ENCODE data around the gene KRTAP4-5. TPM values are rescaled to one million over a fixed set of nuclear protein-coding genes. Genes with fewer than 3 reads are reported as not detected.

KRTAP4-5 gene
- total RNA-seq, 1 donor from 2014 or later = not detected

DNA sequence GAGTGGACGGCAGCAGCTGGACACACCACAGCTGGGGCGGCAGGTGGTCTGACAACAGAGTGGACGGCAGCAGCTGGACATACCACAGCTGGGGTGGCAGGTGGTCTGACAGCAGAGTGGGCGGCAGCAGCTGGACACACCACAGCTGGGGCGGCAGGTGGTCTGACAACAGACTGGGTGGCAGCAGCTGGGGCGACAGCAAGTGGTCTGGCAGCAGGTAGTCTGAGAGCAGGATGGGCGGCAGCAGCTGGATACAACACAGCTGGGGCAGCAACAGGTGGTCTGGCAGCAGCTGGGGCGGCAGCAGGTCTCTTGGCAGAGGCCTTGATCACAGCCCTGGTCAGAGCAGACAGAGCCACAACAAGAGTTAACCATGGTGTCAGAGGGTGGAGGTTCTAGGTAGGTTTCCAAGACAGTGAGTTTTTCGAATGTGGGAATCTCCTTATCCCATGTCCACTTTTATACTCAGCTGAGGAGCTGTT lies 34.9 kb upstream of the KRTAP4-5 start, which contains the start of gene KRTAP4-1:
TSS of gene KRTAP4-1 (minus strand) at position 432 of the 482 bp plus-strand sequence. CDS start at position 375, 57 bp downstream.
- Mint-ChIP-seq H3K4me1 (ENCODE audit: low read depth) (no peaks in the 10 kb centered on the region), H3K4me3 (ENCODE audit: unreplicated experiment) (no peak within 1 kb of the TSS), H3K27ac (ENCODE audit: unreplicated experiment) (no peak within 1 kb of the TSS), H3K27me3 (ENCODE audit: low read depth) (peaks cover 18% of the 10 kb centered on the region), H3K9me3 (ENCODE audit: low read depth) (no peaks in the 10 kb centered on the region), H3K36me3 (ENCODE audit: low read depth) (peaks cover 1% of the 10 kb centered on the region)
- DNase-seq (ENCODE audit: low spot score) = no peak
- TF ChIP-seq, protein P1, sequence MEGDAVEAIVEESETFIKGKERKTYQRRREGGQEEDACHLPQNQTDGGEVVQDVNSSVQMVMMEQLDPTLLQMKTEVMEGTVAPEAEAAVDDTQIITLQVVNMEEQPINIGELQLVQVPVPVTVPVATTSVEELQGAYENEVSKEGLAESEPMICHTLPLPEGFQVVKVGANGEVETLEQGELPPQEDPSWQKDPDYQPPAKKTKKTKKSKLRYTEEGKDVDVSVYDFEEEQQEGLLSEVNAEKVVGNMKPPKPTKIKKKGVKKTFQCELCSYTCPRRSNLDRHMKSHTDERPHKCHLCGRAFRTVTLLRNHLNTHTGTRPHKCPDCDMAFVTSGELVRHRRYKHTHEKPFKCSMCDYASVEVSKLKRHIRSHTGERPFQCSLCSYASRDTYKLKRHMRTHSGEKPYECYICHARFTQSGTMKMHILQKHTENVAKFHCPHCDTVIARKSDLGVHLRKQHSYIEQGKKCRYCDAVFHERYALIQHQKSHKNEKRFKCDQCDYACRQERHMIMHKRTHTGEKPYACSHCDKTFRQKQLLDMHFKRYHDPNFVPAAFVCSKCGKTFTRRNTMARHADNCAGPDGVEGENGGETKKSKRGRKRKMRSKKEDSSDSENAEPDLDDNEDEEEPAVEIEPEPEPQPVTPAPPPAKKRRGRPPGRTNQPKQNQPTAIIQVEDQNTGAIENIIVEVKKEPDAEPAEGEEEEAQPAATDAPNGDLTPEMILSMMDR (IDR thresholded peaks at IDR 0.05) = no peak

DNA sequence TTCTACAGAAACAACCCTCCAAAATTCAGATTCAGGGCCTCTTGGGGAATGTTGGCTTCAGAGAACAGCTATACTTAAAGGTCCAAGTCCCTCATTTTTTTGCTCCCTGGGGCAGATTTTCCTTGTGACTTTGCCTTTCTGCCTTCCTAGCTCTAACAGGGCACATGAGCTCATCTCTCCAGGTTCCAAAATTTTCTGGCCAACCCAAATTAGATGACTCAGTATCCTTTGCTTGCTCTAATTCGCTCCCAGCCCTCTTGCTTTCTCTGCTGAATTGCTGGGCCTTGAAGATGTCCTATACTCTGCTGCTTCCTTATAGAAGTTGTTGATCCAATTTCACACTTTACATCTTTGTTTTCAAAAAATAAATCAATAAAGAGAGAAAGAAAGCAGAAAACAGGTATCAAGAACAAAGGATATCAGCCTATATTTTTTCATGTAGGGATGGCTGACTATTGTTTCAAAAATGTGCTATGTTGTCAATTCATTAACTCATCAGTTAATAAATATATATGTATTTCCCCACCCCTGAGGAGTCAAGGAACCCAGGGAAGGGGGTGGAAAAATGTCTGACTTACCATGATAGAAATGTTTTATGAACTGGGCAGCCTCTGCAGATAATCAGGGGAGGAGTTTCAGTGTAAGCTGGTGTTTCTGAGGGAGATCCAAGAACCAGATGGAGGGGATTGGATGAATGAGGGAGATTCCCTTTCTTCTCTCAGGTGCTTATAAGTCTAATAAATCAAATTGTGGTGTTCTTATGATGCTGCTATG lies 29.4 kb upstream of the KRTAP4-5 start:
- Mint-ChIP-seq H3K36me3 (ENCODE audit: low read depth) (no peaks in the 10 kb centered on the region), H3K27me3 (ENCODE audit: low read depth) (peaks cover 4% of the 10 kb centered on the region), H3K4me1 (ENCODE audit: low read depth) (no peaks in the 10 kb centered on the region), H3K9me3 (ENCODE audit: low read depth) (no peaks in the 10 kb centered on the region), H3K27ac (ENCODE audit: unreplicated experiment) (no peak overlapping the region), H3K4me3 (ENCODE audit: unreplicated experiment) (no peak overlapping the region)
- TF ChIP-seq, protein P1 (IDR thresholded peaks at IDR 0.05) = no peak
- no peak for DNase-seq (ENCODE audit: low spot score)

DNA sequence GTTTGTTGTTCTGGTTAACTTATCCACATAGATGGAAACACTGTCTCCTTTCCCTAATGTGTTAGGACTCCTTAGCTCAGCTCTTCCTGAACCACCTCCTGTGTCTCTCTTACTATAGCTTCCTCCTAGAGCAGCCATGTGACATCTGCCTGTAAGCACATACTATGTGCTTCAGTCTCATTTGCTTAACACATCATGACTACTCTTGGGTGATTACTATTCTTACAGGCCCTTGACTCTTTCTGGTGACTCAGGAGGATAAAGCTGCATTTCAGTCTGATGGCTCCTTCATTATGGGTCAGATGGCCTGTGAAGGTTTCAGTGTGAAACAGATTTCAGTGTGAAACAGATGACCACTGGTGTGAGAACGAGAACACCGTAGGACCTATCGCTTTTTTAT lies 28.7 kb upstream of the KRTAP4-5 start:
- no peak overlapping the region for H3K4me3 Mint-ChIP-seq (ENCODE audit: unreplicated experiment)
- H3K4me1 Mint-ChIP-seq (ENCODE audit: low read depth) = no peaks in the 10 kb centered on the region
- no peak for DNase-seq (ENCODE audit: low spot score)
- H3K27ac Mint-ChIP-seq (ENCODE audit: unreplicated experiment) = no peak overlapping the region
- H3K36me3 Mint-ChIP-seq (ENCODE audit: low read depth) = no peaks in the 10 kb centered on the region
- TF ChIP-seq, protein P1 (IDR thresholded peaks at IDR 0.05) = no peak
- H3K27me3 Mint-ChIP-seq (ENCODE audit: low read depth) = peaks cover 3% of the 10 kb centered on the region
- H3K9me3 Mint-ChIP-seq (ENCODE audit: low read depth) = no peaks in the 10 kb centered on the region

DNA sequence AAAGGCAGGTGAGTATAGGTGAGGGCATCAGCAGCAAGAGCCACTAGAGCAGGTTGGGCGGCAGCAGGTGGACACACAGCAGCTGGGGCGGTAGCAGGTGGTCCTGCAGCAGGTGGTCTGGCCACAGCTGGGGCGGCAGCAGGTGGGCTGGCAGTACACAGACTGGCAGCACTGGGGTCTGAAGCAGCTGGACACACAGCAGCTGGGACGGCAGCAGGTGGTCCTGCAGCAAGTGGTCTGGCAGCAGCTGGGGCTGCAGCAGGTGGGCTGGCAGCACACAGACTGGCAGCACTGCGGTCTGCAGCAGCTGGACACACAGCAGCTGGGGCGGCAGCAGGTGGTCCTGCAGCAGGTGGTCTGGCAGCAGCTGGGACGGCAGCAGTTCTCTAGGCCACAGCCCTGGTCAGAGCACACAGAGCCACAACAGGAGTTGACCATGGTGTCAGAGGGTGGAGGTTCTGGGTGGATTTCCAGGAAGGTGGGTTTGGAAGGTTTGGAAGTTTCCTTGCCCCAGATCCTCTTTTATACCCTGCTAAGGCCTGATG lies 28.2 kb upstream of the KRTAP4-5 start, which contains the start of gene KRTAP4-2:
TSS of gene KRTAP4-2 (minus strand) at position 495 of the 545 bp plus-strand sequence. CDS start at position 438, 57 bp downstream.
- Mint-ChIP-seq H3K4me3 (ENCODE audit: unreplicated experiment) (no peak within 1 kb of the TSS), H3K27me3 (ENCODE audit: low read depth) (peaks cover 3% of the 10 kb centered on the region), H3K9me3 (ENCODE audit: low read depth) (no peaks in the 10 kb centered on the region), H3K27ac (ENCODE audit: unreplicated experiment) (no peak within 1 kb of the TSS), H3K4me1 (ENCODE audit: low read depth) (no peaks in the 10 kb centered on the region), H3K36me3 (ENCODE audit: low read depth) (no peaks in the 10 kb centered on the region)
- TF ChIP-seq, protein P1 (IDR thresholded peaks at IDR 0.05) = no peak
- no peak for DNase-seq (ENCODE audit: low spot score)

DNA sequence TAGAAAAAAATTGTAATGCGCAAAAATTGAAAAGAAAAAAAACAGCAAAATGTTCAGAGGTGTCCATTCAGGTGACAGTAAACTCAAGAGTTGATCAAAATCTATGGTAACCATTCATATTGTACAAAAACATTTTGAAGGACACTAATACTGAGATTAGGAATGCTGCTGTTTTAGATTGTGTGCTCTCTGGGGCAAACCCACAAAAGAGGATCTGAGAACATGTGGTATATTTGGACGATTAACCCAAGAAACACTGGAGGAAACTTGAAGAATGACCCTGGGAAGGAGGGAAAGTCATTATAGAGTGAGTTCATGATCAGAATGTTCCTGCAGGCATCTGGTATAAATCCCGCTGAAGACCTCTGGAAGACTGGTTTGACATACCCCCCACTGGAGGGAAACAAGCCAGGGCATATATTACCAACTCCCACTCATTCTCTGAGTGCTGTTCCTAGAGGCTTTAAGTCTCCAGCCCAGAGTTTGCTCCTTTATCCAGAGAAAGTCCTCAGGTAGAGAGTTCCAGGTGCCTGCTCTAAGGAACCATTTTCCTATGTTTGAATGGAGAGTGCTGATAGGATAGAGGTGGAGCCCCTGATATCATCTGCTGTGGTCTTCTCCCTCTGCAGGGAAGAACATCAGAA lies 27.2 kb upstream of the KRTAP4-5 start:
- DNase-seq (ENCODE audit: low spot score) = no peak
- TF ChIP-seq, protein P1 (IDR thresholded peaks at IDR 0.05) = no peak
- Mint-ChIP-seq H3K4me1 (ENCODE audit: low read depth) (no peaks in the 10 kb centered on the region), H3K9me3 (ENCODE audit: low read depth) (no peaks in the 10 kb centered on the region), H3K36me3 (ENCODE audit: low read depth) (no peaks in the 10 kb centered on the region), H3K27ac (ENCODE audit: unreplicated experiment) (no peak overlapping the region), H3K27me3 (ENCODE audit: low read depth) (peaks cover 5% of the 10 kb centered on the region), H3K4me3 (ENCODE audit: unreplicated experiment) (no peak overlapping the region)
